ENCODE results near the gene PTH1R. TPM values are rescaled to one million over a fixed set of nuclear protein-coding genes. Genes with fewer than 3 reads are reported as not detected.

Gene PTH1R
- polyA plus RNA-seq, 3 donors from 2014 or later = not detected

DNA sequence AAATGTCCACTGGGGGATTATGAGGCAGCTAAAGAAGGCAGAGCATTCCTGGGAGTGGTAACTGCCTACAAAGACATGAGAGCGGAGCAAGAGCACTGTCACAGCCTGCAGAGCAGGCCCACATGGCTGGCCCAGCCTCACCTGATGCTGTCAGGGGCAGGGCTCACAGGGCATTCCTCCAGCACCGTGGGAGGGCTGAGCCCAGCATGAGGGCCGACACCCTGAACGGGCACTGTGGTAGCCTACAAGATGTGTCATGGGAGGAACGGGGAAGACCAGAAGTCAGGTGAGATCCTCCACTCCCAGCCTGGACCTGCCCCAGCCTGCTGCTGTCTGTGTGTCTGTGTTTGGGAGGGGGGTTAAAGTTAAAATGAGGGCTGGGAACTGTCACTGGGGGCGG is 68.9 kb downstream of the PTH1R start:
- H3K4me3 Mint-ChIP-seq = peak overlapping the region; percentile 79 to 91 (median 84)

DNA sequence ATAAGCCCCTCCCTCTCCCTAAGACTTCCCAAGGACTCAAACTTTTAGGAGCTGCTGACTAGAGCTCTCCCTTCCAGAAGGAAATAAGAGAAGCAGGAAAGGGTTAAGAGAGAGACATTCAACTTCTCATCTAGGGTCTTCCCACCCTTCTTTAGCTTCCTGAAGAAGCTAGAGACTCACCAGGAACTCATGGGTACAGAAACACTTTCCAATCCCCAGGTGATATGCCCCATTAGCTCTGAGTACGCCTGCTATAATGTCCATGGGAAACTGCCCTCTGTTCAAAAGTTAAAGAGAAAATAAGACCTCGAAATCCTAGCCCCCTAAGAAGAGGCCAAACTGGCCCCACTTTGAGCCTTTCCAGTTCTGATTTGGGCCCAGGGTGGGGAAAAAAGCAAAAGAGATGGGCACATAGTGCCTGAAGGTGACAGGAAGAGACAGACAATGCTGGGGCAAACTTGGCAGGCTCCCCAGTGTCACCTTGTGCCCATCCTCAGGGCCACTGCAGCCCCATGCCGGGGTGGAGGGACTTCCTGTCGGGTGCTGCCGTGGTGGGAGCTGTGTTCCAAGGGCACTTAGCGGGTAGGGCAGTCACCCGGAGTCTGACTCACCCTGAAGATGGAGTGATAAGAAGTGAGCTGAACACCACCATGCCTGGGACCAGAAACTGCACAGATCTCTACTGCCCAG is 69.5 kb downstream of the PTH1R start:
- Mint-ChIP-seq H3K4me3 (peak overlapping the region; percentile 79 to 91 (median 84)), H3K4me1 (peaks cover 99% of the 10 kb centered on the region in 2 donors), H3K36me3 (peaks cover 0 to 7% (median 4%) of the 10 kb centered on the region in 3 donors), H3K9me3 (peaks cover 0 to 2% (median 0%) of the 10 kb centered on the region in 6 donors), H3K27me3 (ENCODE audit: low read depth in 3 of 3) (peaks cover 14 to 32% (median 16%) of the 10 kb centered on the region in 3 donors), H3K27ac (peak overlapping the region; percentile 99 to 100 (median 99))
- peak; percentile 81 to 82 (median 81) for DNase-seq

More for the DNA sequence above, 68.9 kb downstream of the PTH1R start:
- no peak for DNase-seq
- H3K9me3 Mint-ChIP-seq = peaks cover 0 to 2% (median 0%) of the 10 kb centered on the region in 6 donors
- H3K27me3 Mint-ChIP-seq (ENCODE audit: low read depth in 3 of 3) = peaks cover 13 to 29% (median 13%) of the 10 kb centered on the region in 3 donors
- H3K27ac Mint-ChIP-seq = peak overlapping the region; percentile 99 to 100 (median 99)
- peaks cover 99% of the 10 kb centered on the region in 2 donors for H3K4me1 Mint-ChIP-seq
- peaks cover 0 to 7% (median 4%) of the 10 kb centered on the region in 3 donors for H3K36me3 Mint-ChIP-seq

DNA sequence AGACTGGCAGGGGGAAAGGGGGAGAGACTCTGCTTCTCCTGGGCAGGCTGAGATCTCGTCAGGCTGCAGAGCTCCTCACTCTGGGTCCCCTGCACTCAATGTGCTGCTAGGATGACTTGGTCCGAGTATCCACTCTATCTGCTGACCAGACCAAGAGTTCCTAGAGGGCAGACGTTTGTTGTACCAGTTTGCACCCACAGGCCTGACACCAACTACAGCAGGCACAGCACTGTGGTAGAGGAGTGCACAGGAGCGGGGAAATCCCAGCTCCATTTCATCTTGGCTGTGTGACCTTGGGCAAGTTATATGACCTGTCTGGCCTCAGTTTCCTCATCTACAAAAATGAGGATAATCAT is 70.0 kb downstream of the PTH1R start:
- Mint-ChIP-seq H3K4me1 (peaks cover 99% of the 10 kb centered on the region in 2 donors), H3K9me3 (peaks cover 0 to 2% (median 0%) of the 10 kb centered on the region in 6 donors), H3K27ac (peak overlapping the region; percentile 99 to 100 (median 99)), H3K36me3 (peaks cover 0 to 7% (median 3%) of the 10 kb centered on the region in 3 donors), H3K27me3 (ENCODE audit: low read depth in 3 of 3) (peaks cover 15 to 33% (median 20%) of the 10 kb centered on the region in 3 donors), H3K4me3 (peak overlapping the region; percentile 79 to 91 (median 84))
- DNase-seq = no peak

DNA sequence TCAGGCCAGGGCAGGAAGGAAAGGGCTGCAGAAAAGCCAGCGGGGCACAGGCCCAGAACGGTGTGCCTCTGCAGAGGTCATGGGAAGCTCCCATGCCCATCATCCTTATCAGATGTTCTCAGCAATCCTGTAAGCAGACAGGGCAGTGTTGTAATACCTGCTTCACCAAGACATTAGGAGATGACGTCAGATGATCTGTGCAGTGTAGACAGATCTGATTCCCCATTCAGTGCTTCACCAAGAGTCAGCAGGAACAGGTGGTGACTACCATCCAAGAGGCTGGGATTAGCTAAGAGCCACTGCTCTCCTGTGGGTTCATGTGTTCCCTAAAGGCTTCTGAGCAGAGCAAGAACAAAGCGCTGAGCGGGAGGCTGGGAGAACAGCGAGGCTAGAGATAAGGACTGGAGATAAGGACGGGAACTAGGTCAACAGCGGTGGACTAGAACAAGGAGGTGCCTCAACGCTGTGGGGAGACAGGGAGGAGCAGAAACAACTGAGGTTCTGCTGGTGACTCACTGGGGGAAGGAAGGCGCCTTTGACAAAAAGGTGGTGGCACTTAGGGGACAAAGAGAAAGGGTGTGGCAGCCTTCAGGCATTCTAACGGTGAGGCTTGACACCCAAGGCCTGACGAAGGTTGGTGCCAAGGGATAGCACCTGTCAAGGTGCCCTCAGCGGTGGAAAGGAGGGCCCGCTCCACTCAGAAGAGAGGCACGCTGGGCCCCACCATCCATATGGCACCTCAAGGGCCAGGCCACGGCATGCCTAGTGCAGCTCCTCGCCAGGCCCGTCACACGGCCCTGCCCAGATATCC is 70.7 kb downstream of the PTH1R start:
- Mint-ChIP-seq H3K9me3 (peaks cover 0 to 2% (median 0%) of the 10 kb centered on the region in 6 donors), H3K27ac (peak overlapping the region; percentile 99 to 100 (median 99)), H3K4me3 (peak overlapping the region; percentile 79 to 91 (median 84)), H3K4me1 (peaks cover 99% of the 10 kb centered on the region in 2 donors), H3K36me3 (peaks cover 0 to 7% (median 0%) of the 10 kb centered on the region in 3 donors), H3K27me3 (ENCODE audit: low read depth in 3 of 3) (peaks cover 15 to 33% (median 20%) of the 10 kb centered on the region in 3 donors)
- peak; percentile 75 to 81 (median 81) for DNase-seq

DNA sequence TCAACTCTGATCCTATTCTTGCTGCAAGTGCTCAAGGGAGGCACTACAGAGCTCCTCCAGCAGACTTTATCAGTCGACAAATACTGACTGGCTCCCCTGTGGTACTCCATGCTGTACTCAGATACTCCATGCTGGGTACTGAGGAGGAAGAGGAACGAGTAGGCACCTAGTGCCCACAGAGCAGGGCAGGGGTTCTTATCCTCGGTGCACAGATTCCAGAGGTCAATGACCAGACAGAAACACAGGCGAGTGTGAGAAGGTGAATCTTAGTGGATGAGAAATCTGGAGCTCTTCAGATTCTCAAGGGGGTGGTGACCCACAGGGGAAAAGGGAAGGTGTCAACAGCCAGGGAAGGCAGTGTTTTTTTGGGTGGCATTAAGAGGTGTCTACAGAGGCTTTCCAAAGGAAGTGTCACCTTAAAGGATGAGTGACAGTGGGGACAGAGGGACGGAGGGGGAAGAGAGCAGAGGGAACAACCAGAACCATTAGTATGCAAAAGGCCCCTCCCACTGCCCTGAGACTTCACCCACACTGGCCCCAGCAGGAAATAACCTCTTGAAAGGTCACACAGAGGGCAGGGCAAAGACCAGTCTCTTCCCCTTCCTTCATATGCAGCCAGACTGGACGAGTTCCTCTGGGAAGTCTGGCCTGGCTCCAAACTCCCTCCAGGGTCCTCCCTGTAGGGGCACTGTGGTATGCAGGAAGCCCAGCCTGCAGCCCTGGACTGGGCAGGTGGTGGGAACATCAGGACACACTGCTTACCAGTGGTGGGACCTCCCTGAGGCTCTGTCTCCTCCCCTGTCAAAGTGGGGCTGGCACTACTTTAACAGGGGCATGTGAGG is 71.5 kb downstream of the PTH1R start:
- DNase-seq = peak; percentile 37 to 53 (median 44)
- peak overlapping the region; percentile 79 to 91 (median 84) for H3K4me3 Mint-ChIP-seq
- peak overlapping the region; percentile 99 to 100 (median 99) for H3K27ac Mint-ChIP-seq
- peaks cover 99% of the 10 kb centered on the region in 2 donors for H3K4me1 Mint-ChIP-seq
- H3K27me3 Mint-ChIP-seq (ENCODE audit: low read depth in 3 of 3) = peaks cover 13 to 29% (median 20%) of the 10 kb centered on the region in 3 donors
- peaks cover 0 to 7% (median 0%) of the 10 kb centered on the region in 3 donors for H3K36me3 Mint-ChIP-seq
- peaks cover 0 to 2% (median 0%) of the 10 kb centered on the region in 6 donors for H3K9me3 Mint-ChIP-seq

DNA sequence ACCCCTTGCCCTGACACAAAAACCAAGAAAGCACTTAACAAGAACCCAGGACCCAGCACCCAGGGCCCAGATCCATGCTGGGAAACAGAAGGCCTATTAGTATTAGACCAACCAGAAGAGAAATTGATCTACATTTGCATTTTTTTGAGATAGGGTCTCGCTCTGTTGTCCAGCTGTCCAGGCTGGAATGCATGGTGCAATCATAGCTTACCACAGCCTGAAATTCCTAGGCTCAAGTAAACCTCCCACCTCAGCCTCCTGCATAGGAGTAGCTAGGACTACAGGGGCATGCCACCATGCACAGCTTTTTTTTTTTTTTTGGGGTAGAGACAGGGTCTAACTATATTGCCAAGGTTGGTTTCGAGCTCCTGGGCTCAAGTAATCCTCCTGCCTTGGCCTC is 72.7 kb downstream of the PTH1R start:
- DNase-seq = no peak
- Mint-ChIP-seq H3K36me3 (peaks cover 0 to 3% (median 0%) of the 10 kb centered on the region in 3 donors), H3K27me3 (ENCODE audit: low read depth in 3 of 3) (peaks cover 16 to 26% (median 20%) of the 10 kb centered on the region in 3 donors), H3K4me1 (peaks cover 99% of the 10 kb centered on the region in 2 donors), H3K4me3 (peak overlapping the region; percentile 68 to 81 (median 75)), H3K9me3 (peaks cover 0 to 2% (median 0%) of the 10 kb centered on the region in 6 donors), H3K27ac (peak overlapping the region; percentile 91 to 100 (median 96))

DNA sequence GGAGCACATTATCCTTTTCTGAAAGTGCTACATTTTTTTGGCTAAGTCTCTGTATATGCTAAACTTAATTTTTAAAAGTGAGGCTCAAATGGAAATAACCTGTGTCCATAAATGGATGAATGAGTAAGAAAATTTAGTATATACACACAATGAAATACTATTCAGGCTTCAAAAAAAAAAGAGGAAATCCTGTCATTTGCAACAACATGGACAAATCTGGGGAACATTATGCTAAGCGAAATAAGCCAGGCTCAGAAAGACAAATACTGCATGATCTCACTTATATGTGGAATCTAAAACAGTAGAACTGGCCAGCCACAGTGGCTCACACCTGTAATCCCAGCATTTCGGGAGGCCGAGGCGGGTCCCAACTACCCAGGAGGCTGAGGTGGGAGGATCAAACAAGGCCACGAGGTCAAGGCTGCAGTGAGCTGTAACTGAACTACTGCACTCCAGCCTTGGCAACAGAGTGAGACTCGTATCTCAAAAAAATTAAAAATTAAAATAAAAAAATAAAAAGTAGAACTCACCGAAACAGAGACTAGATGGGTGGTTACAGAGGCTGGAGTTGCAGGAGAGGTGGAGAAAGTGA is 73.2 kb downstream of the PTH1R start:
- Mint-ChIP-seq H3K9me3 (peaks cover 0 to 2% (median 0%) of the 10 kb centered on the region in 6 donors), H3K27me3 (ENCODE audit: low read depth in 3 of 3) (peaks cover 16 to 30% (median 18%) of the 10 kb centered on the region in 3 donors), H3K4me1 (peaks cover 99% of the 10 kb centered on the region in 2 donors), H3K36me3 (peaks cover 0 to 3% (median 0%) of the 10 kb centered on the region in 3 donors), H3K27ac (peak overlapping the region; percentile 88 to 100 (median 95)), H3K4me3 (peak overlapping the region; percentile 52 to 73 (median 70))
- DNase-seq = no peak

DNA sequence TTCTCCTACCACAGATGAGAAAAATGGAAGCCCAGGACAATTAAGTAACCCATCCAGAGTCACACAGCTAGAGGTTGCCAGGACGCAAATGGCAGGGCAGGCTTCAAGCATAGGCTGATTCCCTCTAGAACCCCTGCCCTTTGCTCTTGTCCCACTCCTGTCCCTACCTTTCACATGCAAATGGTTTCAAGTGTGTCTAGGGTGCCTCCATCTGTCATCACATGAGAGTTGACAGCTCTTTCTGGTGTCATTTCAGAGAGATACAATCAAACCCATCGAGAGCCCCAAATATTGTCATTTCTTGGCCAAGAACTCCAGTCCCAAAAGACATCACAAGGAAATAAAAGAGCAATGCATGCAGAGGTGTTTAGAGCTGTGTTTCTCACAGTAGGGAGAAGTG is 75.3 kb downstream of the PTH1R start:
- H3K4me3 Mint-ChIP-seq = peak overlapping the region; percentile 73 to 87 (median 76)

More for the DNA sequence above, 75.3 kb downstream of the PTH1R start:
- Mint-ChIP-seq H3K36me3 (peaks cover 0 to 3% (median 0%) of the 10 kb centered on the region in 3 donors), H3K4me1 (peaks cover 99% of the 10 kb centered on the region in 2 donors), H3K27me3 (ENCODE audit: low read depth in 3 of 3) (peaks cover 9 to 28% (median 22%) of the 10 kb centered on the region in 3 donors), H3K27ac (peak overlapping the region; percentile 95 to 99 (median 98)), H3K9me3 (peaks cover 0 to 2% (median 0%) of the 10 kb centered on the region in 6 donors)
- no peak for DNase-seq

Other genes with a start within 250 kb of the PTH1R start
- gene ALS2CL, start 184.0 kb upstream of the PTH1R start, polyA plus RNA-seq = not detected
- not detected for gene TMIE, start 176.3 kb upstream of the PTH1R start, polyA plus RNA-seq
- not detected for gene PRSS50, start 159.9 kb upstream of the PTH1R start, polyA plus RNA-seq
- gene MYL3, start 14.3 kb upstream of the PTH1R start, polyA plus RNA-seq = not detected
- gene CCDC12, start 99.0 kb downstream of the PTH1R start, polyA plus RNA-seq = 100 to 1,000 TPM; 114 to 174 (median 129) TPM
- gene NBEAL2, start 101.9 kb downstream of the PTH1R start, polyA plus RNA-seq = 10 to 100 TPM in 1 of 3 donors, 1 to 10 TPM in 2; 7.9 to 28.4 (median 9.9) TPM